ENCODE measurements around the gene SLC44A1. TPM values are rescaled to one million over a fixed set of nuclear protein-coding genes. Genes with fewer than 3 reads are reported as not detected.

SLC44A1 gene
- total RNA-seq, 1 donor: 47.8 TPM

GRCh38 chr9:105339849-105340248, 95.4 kb downstream of the SLC44A1 start:
- Histone ChIP-seq H3K27ac (ENCODE audit: low read depth, low read length) (no peak overlapping the region), H3K79me2 (ENCODE audit: insufficient read depth, low read length) (no peaks in the 10 kb centered on the region), H3K4me2 (ENCODE audit: insufficient read depth, low read length) (no peak overlapping the region), H3K4me1 (ENCODE audit: insufficient read depth, low read length) (peaks cover 3% of the 10 kb centered on the region), H3K36me3 (ENCODE audit: insufficient read depth, low read length) (peaks cover 9% of the 10 kb centered on the region), H3K4me3 (ENCODE audit: insufficient read depth, low read length) (no peak overlapping the region), H3K9me3 (ENCODE audit: low read depth, low read length) (no peaks in the 10 kb centered on the region), H4K20me1 (ENCODE audit: insufficient read depth, low read length) (no peaks in the 10 kb centered on the region), H2AFZ (ENCODE audit: low read length) (no peak overlapping the region), H3K27me3 (ENCODE audit: insufficient read depth, low read length) (no peaks in the 10 kb centered on the region)
- DNase-seq (ENCODE audit: insufficient read length, low spot score, missing footprints): no peak
- TF ChIP-seq, protein P1, sequence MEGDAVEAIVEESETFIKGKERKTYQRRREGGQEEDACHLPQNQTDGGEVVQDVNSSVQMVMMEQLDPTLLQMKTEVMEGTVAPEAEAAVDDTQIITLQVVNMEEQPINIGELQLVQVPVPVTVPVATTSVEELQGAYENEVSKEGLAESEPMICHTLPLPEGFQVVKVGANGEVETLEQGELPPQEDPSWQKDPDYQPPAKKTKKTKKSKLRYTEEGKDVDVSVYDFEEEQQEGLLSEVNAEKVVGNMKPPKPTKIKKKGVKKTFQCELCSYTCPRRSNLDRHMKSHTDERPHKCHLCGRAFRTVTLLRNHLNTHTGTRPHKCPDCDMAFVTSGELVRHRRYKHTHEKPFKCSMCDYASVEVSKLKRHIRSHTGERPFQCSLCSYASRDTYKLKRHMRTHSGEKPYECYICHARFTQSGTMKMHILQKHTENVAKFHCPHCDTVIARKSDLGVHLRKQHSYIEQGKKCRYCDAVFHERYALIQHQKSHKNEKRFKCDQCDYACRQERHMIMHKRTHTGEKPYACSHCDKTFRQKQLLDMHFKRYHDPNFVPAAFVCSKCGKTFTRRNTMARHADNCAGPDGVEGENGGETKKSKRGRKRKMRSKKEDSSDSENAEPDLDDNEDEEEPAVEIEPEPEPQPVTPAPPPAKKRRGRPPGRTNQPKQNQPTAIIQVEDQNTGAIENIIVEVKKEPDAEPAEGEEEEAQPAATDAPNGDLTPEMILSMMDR (IDR thresholded peaks at IDR 0.05; ENCODE audit: extremely low read depth, low read depth, low read length): no peak

GRCh38 chr9:105341434-105342146, 97.1 kb downstream of the SLC44A1 start:
- Histone ChIP-seq H4K20me1 (ENCODE audit: insufficient read depth, low read length) (no peaks in the 10 kb centered on the region), H3K27ac (ENCODE audit: low read depth, low read length) (no peak overlapping the region), H3K4me2 (ENCODE audit: insufficient read depth, low read length) (peak overlapping the region; percentile 59), H3K36me3 (ENCODE audit: insufficient read depth, low read length) (peaks cover 5% of the 10 kb centered on the region), H3K4me3 (ENCODE audit: insufficient read depth, low read length) (peak overlapping the region; percentile 24), H3K79me2 (ENCODE audit: insufficient read depth, low read length) (no peaks in the 10 kb centered on the region), H3K27me3 (ENCODE audit: insufficient read depth, low read length) (no peaks in the 10 kb centered on the region), H3K9me3 (ENCODE audit: low read depth, low read length) (no peaks in the 10 kb centered on the region), H3K4me1 (ENCODE audit: insufficient read depth, low read length) (peaks cover 3% of the 10 kb centered on the region), H2AFZ (ENCODE audit: low read length) (no peak overlapping the region)
- no peak for DNase-seq (ENCODE audit: insufficient read length, low spot score, missing footprints)
- TF ChIP-seq, protein P1 (IDR thresholded peaks at IDR 0.05; ENCODE audit: extremely low read depth, low read depth, low read length): no peak

DNA sequence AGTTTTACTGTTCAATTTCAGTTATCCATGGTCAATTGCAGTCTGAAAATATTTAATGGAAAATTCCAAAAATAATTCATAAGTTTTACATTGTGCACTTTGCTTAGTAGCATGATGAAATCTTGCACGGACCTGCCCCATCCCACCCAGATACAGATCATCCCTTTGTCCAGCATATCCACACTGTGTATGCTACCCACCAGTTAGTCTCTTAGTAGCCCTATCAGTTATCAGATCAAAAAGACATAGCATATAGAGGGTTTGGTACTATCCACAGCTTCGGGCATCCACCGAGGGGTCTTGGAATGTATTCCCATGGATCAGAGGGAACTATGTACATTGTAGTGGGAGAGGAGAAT, 97.7 kb downstream of the SLC44A1 start:
- Histone ChIP-seq H3K27ac (ENCODE audit: low read depth, low read length) (peak overlapping the region; percentile 1), H3K4me1 (ENCODE audit: insufficient read depth, low read length) (peaks cover 3% of the 10 kb centered on the region), H3K36me3 (ENCODE audit: insufficient read depth, low read length) (peaks cover 1% of the 10 kb centered on the region), H3K4me2 (ENCODE audit: insufficient read depth, low read length) (peak overlapping the region; percentile 59), H2AFZ (ENCODE audit: low read length) (peak overlapping the region; percentile 39), H4K20me1 (ENCODE audit: insufficient read depth, low read length) (no peaks in the 10 kb centered on the region), H3K9me3 (ENCODE audit: low read depth, low read length) (no peaks in the 10 kb centered on the region), H3K4me3 (ENCODE audit: insufficient read depth, low read length) (peak overlapping the region; percentile 24), H3K79me2 (ENCODE audit: insufficient read depth, low read length) (no peaks in the 10 kb centered on the region), H3K27me3 (ENCODE audit: insufficient read depth, low read length) (no peaks in the 10 kb centered on the region)
- no peak for DNase-seq (ENCODE audit: insufficient read length, low spot score, missing footprints)
- TF ChIP-seq, protein P1 (IDR thresholded peaks at IDR 0.05; ENCODE audit: extremely low read depth, low read depth, low read length): no peak

DNA sequence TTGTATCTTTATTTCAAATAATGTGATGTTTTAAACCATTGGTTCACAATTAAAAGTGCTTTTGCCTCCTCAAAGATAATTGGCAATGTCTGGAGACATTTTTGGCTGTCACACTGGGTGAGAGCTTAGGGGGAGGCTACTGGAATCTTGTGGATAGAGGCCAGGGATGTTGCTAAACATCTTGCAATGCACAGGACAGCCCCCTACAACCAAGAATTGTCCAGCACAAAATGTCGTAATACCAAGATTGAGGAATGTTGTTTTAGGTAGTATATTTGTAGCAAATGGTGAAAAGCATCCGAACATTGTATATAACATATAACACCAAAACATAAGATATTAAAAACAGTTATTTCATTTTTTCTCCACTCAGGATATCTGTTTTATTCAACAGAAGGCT, 99.8 kb downstream of the SLC44A1 start:
- no peak overlapping the region for H3K4me3 ChIP-seq (ENCODE audit: insufficient read depth, low read length)
- no peak for DNase-seq (ENCODE audit: insufficient read length, low spot score, missing footprints)
- TF ChIP-seq, protein P1 (IDR thresholded peaks at IDR 0.05; ENCODE audit: extremely low read depth, low read depth, low read length): no peak
- H3K36me3 ChIP-seq (ENCODE audit: insufficient read depth, low read length): no peaks in the 10 kb centered on the region
- H3K79me2 ChIP-seq (ENCODE audit: insufficient read depth, low read length): no peaks in the 10 kb centered on the region
- H3K27ac ChIP-seq (ENCODE audit: low read depth, low read length): no peak overlapping the region
- H3K27me3 ChIP-seq (ENCODE audit: insufficient read depth, low read length): no peaks in the 10 kb centered on the region
- peaks cover 3% of the 10 kb centered on the region for H3K4me1 ChIP-seq (ENCODE audit: insufficient read depth, low read length)
- no peak overlapping the region for H3K4me2 ChIP-seq (ENCODE audit: insufficient read depth, low read length)
- H2AFZ ChIP-seq (ENCODE audit: low read length): no peak overlapping the region
- H4K20me1 ChIP-seq (ENCODE audit: insufficient read depth, low read length): no peaks in the 10 kb centered on the region
- no peaks in the 10 kb centered on the region for H3K9me3 ChIP-seq (ENCODE audit: low read depth, low read length)
